Gastroesophageal sphincter (tissue), 3 donors: ENCODE data around the gene LIN37.

Experiments
- POLR2A ChIP-seq, 2 donors: fragments of 450-650 bp; IDR thresholded peaks; one replicate each; pipeline ENCODE4 v1.6.1; 2017; ENCODE audit warnings: antibody characterized with exemption in 2 of 2, mild to moderate bottlenecking in 2 of 2, moderate library complexity in 1 of 2
- TF ChIP-seq, protein P1 (sequence below), 4 experiments: fragments of 200-600 bp in 2 of 4; fragments of 450-650 bp in 2 of 4; sonication (generic) in 1 of 4; IDR thresholded peaks; one replicate each; pipeline ENCODE4 v1.5.1; 2017 to 2019; ENCODE audit warnings: antibody characterized with exemption in 4 of 4, mild to moderate bottlenecking in 2 of 4, moderate library complexity in 2 of 4

- TF ChIP-seq, protein P1, sequence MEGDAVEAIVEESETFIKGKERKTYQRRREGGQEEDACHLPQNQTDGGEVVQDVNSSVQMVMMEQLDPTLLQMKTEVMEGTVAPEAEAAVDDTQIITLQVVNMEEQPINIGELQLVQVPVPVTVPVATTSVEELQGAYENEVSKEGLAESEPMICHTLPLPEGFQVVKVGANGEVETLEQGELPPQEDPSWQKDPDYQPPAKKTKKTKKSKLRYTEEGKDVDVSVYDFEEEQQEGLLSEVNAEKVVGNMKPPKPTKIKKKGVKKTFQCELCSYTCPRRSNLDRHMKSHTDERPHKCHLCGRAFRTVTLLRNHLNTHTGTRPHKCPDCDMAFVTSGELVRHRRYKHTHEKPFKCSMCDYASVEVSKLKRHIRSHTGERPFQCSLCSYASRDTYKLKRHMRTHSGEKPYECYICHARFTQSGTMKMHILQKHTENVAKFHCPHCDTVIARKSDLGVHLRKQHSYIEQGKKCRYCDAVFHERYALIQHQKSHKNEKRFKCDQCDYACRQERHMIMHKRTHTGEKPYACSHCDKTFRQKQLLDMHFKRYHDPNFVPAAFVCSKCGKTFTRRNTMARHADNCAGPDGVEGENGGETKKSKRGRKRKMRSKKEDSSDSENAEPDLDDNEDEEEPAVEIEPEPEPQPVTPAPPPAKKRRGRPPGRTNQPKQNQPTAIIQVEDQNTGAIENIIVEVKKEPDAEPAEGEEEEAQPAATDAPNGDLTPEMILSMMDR (IDR thresholded peaks at IDR 0.05), result no peak
- TF ChIP-seq POLR2A (IDR thresholded peaks at IDR 0.05), result no peak
These were observed 41.9 kb downstream of the LIN37 start for GRCh38 chr19:35789978-35790944.
